HPDE6-E6E7 (cell line): ENCODE results near the gene ZNF684.
"Not testable (repeated sequence)": the region's sequence is repeated elsewhere in the genome, so short reads cannot be mapped to it uniquely, and the experiment has no call there.

Source experiments
- DNase-seq: peaks from one replicate; pipeline ENCODE4 v3.0.0; 2011; ENCODE audit warnings: missing footprints; ENCODE audit errors: extremely low spot score

ZNF684 gene

GRCh38 chr1:40531381-40532061, at the start of gene ZNF684:
TSS of gene ZNF684 (plus strand) at chr1:40531637. CDS start at chr1:40533167, 1,530 bp downstream.
- peak; percentile 97 for DNase-seq

- no peak for DNase-seq
Observed at GRCh38 chr1:40495315-40495903, 36.0 kb upstream of the ZNF684 start.

- DNase-seq = not testable (repeated sequence)
Observed at GRCh38 chr1:40502651-40503050, 28.8 kb upstream of the ZNF684 start.

DNA sequence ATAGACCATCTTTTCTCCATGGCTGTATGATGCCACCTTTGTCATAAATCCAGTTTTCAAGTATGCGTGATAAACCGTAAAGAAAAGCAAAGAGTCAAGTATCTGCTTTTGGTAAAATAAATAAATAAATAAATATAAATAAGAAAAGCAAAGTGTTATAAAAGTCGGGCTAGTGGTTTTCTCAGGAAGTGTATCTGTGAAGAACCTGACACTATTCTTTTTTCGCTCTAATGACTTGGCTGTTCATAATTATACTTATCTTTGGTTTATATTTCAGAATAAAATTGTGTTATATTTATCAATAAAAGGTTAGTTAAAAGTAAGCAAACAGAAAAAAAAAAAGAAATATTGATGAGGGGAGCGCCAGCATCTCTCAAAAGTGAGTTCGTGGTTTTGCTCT, 23.5 kb upstream of the ZNF684 start:
- no peak for DNase-seq

- DNase-seq = peak; percentile 47
Observed at GRCh38 chr1:40508375-40509341, 22.8 kb upstream of the ZNF684 start, which contains the start of gene EXO5. TSS of gene EXO5 (plus strand) at chr1:40508767. CDS start at chr1:40514545, 5,778 bp downstream.

- no peak for DNase-seq
Observed at GRCh38 chr1:40519517-40519916, 11.9 kb upstream of the ZNF684 start.

GRCh38 chr1:40530735-40531380, 579 bp upstream of the ZNF684 start:
- DNase-seq = no peak

DNA sequence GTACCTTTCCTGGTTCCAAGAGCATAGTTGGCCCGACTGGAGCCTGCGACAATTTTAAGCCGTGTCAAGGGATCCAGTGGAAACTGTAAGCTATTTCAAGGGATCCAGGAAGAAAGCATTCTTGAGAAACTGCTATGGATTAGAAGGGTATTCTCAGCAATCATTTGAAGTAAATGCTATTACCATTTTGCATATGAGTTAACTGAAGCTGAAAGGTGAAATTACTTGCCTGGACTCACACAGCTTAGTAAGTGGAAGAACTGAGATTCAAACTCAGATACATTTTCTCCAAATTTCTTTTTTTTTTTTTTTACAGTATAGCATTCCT, 589 bp downstream of the ZNF684 start:
- DNase-seq = no peak

DNA sequence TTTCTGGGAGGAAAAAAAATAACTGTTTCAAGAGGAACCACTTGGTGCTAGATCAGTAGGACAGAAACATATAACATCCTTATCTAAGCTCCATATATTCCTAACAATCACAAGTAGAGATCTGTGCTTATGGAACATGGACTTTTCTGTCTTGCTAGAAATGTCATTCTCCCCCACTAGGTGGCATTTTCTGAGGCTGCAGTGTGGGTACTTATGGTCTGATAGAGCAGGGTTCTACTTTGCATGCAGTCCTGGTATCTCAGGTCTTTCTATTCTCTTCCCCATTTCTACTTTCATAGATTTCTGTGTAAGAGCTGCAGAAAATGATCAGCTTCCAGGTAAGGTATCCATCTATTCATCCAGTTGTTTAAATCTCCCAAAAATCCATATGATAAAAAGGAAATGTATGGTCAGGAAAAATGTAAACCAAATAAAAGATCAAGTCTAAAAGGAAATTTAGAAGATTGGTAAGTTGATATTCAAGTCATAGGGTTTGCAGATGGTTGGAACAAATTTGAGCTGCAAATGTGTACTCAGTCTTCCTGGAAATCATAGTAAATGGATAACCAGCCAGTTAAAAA, 1.5 kb downstream of the ZNF684 start:
- peak; percentile 62 for DNase-seq

- DNase-seq = no peak
Observed at GRCh38 chr1:40534589-40534988, 3.2 kb downstream of the ZNF684 start.

DNA sequence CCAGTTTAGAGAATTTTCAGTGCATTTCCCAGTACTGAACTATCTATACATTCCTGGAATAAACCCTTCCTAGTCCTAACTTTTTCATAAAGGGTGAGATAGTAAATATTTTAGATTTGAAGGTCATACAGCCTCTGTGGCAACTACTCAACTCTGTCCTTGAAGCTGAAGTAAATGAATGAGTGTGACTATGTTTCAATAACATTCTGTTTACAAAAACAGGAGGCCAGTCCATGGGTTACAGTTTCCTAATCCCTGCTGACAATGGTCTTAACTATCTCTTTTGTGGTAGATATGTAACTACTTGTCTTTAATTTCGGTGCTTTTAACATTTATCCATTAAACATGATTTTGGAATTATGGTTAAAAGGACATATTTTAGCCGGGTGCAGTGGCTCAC, 4.3 kb downstream of the ZNF684 start:
- no peak for DNase-seq

DNA sequence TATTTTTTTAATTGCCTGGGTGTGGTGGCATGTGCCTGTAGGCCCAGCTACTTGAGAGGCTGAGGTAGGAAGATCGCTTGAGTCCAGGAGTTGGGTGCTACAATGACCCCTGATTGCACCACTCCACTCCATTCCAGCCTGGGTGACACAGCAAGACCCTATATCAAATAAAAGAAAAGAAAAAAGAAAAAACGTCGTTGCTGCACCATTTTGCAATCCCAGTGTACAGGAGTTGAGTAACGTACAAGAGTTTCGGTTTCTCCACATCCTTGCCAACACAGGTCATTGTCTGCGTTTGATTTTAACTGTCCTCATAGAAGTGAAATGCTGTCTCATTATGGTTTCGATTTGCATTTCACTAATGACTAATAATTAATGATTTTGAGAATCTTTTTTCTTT, 7.9 kb downstream of the ZNF684 start:
- DNase-seq = no peak

DNA sequence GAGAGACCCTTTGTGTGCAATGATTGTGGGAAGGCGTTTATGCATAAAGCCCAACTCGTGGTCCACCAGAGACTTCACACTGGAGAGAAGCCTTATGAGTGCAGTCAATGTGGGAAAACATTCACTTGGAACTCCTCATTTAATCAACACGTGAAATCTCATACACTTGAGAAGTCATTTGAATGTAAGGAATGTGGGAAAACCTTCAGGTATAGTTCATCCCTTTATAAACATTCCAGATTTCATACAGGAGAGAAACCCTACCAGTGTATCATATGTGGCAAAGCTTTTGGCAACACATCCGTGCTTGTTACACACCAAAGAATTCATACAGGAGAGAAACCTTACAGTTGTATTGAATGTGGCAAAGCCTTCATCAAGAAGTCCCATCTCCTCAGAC, 15.5 kb downstream of the ZNF684 start:
- no peak for DNase-seq

DNA sequence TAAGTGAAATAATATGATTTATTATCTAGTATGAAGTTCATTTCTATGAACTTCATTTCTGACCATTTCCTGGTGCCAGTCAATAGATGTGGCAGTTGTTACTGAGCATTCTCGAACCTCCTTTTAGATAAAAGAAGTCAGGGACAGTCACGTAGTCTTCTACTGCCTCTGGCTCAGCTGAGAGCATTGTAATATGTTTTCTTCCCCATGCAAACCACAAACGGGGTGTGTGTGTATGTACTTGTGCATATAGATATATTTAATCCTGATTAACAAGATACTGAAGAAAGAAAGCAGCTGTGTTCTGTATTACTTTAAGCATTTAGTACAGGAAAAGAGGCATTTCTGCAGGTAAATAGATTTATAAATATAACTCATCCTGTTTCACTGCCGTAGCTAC, 21.6 kb downstream of the ZNF684 start:
- no peak for DNase-seq

DNA sequence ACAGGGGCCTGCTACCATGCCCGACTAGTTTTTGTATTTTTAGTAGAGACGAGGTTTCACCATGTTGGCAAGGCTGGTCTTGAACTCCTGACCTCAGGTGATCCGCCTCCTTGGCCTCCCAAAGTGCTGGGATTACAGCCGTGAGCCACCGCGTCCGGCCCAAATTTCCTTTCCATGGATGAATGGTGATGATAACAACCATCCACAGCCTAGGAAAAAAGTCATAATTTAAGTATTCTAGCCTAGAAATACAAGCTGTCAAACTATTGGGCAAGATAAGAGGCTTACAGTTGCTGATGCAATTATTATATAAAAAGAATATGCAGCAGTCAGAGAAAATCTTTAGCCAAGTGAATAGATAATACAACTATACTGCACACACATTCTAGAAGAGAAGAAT, 23.4 kb downstream of the ZNF684 start:
- not testable (repeated sequence) for DNase-seq

DNA sequence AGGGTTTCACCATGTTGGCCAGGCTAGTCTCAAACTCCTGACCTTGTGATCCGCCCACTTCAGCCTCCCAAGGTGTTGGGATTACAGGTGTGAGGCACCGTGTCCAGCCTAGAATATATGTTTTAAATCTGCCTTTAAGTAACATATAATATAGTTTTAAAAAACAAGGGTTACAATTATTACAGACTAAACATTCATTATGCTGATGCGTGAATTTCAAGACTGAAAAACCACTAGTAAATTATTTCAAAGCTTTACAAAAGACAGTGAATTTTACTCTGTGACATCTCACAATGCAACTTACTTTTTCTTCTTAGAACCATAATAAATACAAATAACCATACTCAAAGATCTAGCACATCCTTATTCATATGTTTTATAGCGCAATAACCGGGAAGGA, 24.7 kb downstream of the ZNF684 start:
- no peak for DNase-seq

GRCh38 chr1:40558241-40558640, 26.8 kb downstream of the ZNF684 start:
- not testable (repeated sequence) for DNase-seq

GRCh38 chr1:40562185-40562584, 30.7 kb downstream of the ZNF684 start:
- no peak for DNase-seq

GRCh38 chr1:40563266-40563665, 31.8 kb downstream of the ZNF684 start:
- DNase-seq = no peak

- no peak for DNase-seq
Observed at GRCh38 chr1:40564506-40564905, 33.1 kb downstream of the ZNF684 start.

- no peak for DNase-seq
Observed at GRCh38 chr1:40564913-40565312, 33.5 kb downstream of the ZNF684 start.

DNA sequence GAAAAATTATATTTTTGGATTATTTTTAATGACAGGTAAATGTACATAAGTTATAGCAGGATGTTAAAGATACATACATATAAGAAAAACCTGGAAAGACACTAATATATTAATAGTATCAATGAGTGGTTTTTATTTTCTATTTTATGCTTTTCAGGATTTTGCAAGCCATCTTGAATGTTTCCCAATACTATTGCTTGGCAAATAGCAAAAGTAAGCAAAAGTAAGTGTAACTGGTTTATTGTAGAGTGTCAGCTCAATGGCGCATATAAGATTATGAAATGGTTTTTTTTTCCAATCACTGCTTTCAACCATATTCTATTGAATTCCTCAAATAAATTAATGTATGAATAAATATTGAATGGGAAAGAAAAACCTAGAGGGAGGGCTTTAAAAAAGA, 36.4 kb downstream of the ZNF684 start:
- DNase-seq = no peak
